22Rv1 (cell line): ENCODE data around the gene GPR108.

Experiments used
- H3K27ac ChIP-seq: fragments of 450-650 bp; 2 replicates; pipeline ENCODE4 v1.5.1; 2017
- ZFX ChIP-seq: fragments of 450-650 bp; IDR thresholded peaks from 2 replicates; pipeline ENCODE4 v1.6.1; 2017; ENCODE audit warnings: antibody characterized with exemption, borderline replicate concordance
- TF ChIP-seq, protein P1 (sequence below): fragments of 450-650 bp; IDR thresholded peaks from 2 replicates; pipeline ENCODE4 v1.5.1; 2017; ENCODE audit warnings: mild to moderate bottlenecking

The GPR108 gene

GRCh38 chr19:6720369-6721137 lies 16.8 kb downstream of the GPR108 start, which contains the start of gene C3:
C3 (minus strand) TSS chr19:6720650; CDS start chr19:6720589, 61 bp downstream.
- H3K27ac ChIP-seq, result no peak within 1 kb of the TSS
- TF ChIP-seq ZFX, result no peak
- TF ChIP-seq, protein P1, sequence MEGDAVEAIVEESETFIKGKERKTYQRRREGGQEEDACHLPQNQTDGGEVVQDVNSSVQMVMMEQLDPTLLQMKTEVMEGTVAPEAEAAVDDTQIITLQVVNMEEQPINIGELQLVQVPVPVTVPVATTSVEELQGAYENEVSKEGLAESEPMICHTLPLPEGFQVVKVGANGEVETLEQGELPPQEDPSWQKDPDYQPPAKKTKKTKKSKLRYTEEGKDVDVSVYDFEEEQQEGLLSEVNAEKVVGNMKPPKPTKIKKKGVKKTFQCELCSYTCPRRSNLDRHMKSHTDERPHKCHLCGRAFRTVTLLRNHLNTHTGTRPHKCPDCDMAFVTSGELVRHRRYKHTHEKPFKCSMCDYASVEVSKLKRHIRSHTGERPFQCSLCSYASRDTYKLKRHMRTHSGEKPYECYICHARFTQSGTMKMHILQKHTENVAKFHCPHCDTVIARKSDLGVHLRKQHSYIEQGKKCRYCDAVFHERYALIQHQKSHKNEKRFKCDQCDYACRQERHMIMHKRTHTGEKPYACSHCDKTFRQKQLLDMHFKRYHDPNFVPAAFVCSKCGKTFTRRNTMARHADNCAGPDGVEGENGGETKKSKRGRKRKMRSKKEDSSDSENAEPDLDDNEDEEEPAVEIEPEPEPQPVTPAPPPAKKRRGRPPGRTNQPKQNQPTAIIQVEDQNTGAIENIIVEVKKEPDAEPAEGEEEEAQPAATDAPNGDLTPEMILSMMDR, result no peak

DNA sequence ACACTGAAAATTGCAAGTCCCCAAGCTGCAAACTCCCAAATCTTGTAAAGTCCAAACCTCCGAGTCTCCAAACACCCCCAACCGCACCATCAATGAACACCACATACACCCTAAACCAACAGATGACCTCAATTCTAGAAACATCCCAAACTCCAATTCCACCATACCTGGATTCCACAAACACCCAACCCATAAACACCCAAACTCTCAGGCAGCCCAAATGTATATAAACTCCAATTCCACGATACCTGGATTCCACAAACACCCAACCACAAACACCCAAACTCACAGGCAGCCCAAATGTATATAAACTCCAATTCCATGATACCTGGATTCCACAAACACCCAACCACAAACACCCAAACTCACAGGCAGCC lies 17.4 kb downstream of the GPR108 start:
- TF ChIP-seq, protein P1, result no peak
- TF ChIP-seq ZFX, result no peak
- H3K27ac ChIP-seq, result no peak overlapping the region

- TF ChIP-seq, protein P1, result no peak
- no peak for TF ChIP-seq ZFX
- no peak overlapping the region for H3K27ac ChIP-seq
Observed at GRCh38 chr19:6719540-6719861, 17.9 kb downstream of the GPR108 start.

GRCh38 chr19:6718741-6719539 lies 18.4 kb downstream of the GPR108 start:
- TF ChIP-seq ZFX, result no peak
- TF ChIP-seq, protein P1, result no peak
- no peak overlapping the region for H3K27ac ChIP-seq

DNA sequence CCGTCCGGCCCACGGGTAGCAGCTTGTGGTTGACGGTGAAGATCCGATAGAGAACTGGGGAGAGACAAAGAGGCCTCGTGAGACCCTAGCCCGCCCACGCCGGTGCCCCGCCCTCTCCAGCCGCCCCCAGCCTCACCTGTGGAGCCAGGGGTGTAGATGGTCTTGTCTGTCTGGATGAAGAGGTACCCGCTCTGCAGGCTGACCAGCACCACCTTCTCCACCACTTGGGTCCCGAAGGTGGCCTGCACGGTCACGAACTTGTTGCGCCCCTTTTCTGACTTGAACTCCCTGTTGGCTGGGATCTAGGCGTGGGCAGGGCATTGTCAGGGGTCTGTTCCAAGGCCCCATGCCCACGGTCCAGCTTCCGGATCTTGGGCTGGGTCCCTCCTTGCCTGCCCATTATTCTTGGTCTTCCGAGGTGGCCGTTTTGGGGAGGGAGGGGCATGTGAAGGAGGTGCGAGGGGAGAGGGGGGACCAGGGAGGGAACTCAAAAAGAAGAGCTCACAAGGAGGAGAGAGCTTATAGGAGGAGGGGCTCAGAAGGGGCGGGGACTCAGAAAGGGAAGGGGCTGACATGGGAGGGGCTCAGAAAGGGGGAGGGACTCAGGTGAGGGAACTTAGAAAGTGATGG lies 19.2 kb downstream of the GPR108 start:
- no peak overlapping the region for H3K27ac ChIP-seq

GRCh38 chr19:6717441-6717971 lies 19.9 kb downstream of the GPR108 start:
- H3K27ac ChIP-seq, result no peak overlapping the region
- TF ChIP-seq ZFX, result no peak
- TF ChIP-seq, protein P1, result no peak

More for the DNA sequence above, 19.2 kb downstream of the GPR108 start:
- TF ChIP-seq, protein P1, result no peak
- TF ChIP-seq ZFX, result no peak
